Spleen (tissue), 7 donors: ENCODE measurements around the gene JCHAIN.

Experiments
- POLR2A ChIP-seq, 3 donors: fragments of 450-650 bp; IDR thresholded peaks; one replicate each; pipeline ENCODE4 v1.5.1; 2017; ENCODE audit warnings: antibody characterized with exemption in 3 of 3, mild to moderate bottlenecking in 1 of 3
- POLR2AphosphoS5 ChIP-seq, 3 donors: sonication (generic); formaldehyde crosslinking; IDR thresholded peaks; one replicate each; pipeline ENCODE4 v1.5.1; 2017; ENCODE audit warnings: antibody characterized with exemption in 3 of 3
- TF ChIP-seq, protein P1 (sequence below), 11 experiments: fragments of 200-600 bp in 7 of 11; fragments of 450-650 bp in 4 of 11; sonication (generic) in 4 of 11; IDR thresholded peaks in 8 of 11; conservative IDR thresholded peaks in 3 of 11; 1 replicate in 7 of 11; 2 replicates in 4 of 11; pipeline versions ENCODE4 v1.4.0 to v1.8.0; 2016 to 2021; ENCODE audit warnings: antibody characterized with exemption in 11 of 11, inconsistent platforms in 4 of 11, mild to moderate bottlenecking in 1 of 11
- donor health status: DM: no; HTN: no; CAD: no; lungs with moderate emphysema.
- donor health status: DM: no; HTN: no; CAD: no.
- donor health status: DM: no; HTN: no; CAD: no.

DNA sequence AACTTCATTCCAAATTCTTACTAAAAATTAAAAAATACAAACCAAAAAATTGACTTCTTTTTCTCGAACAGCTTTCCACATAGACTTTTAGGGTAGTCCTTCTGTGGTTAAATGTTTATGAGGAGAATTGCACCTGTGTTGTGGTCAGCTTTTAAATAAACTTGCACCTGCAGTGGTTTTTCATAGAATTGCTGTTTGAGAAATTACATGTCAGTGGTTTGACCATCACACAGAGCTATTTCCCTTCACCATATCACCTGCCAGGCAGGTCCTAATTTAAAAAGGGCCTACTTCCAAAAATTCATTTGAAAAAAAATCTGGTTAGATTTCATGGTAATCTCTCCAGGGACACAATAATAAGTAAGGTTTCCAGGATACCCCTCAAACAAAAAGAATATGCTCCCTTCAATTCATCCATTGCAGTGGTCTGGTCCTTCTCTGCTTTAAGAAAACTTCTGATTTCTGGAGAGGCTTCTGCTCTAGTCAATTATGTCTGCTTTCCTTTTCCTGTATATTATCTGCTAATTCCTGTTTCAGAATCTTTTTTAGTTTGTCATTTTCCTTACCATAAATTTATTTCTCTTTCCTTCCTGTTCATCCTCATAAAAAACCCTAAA, 12.2 kb upstream of the JCHAIN start:
- TF ChIP-seq, protein P1, sequence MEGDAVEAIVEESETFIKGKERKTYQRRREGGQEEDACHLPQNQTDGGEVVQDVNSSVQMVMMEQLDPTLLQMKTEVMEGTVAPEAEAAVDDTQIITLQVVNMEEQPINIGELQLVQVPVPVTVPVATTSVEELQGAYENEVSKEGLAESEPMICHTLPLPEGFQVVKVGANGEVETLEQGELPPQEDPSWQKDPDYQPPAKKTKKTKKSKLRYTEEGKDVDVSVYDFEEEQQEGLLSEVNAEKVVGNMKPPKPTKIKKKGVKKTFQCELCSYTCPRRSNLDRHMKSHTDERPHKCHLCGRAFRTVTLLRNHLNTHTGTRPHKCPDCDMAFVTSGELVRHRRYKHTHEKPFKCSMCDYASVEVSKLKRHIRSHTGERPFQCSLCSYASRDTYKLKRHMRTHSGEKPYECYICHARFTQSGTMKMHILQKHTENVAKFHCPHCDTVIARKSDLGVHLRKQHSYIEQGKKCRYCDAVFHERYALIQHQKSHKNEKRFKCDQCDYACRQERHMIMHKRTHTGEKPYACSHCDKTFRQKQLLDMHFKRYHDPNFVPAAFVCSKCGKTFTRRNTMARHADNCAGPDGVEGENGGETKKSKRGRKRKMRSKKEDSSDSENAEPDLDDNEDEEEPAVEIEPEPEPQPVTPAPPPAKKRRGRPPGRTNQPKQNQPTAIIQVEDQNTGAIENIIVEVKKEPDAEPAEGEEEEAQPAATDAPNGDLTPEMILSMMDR (IDR thresholded peaks at IDR 0.05 in 8 of 11, conservative IDR thresholded peaks at IDR 0.05 in 3 of 11) = no peak
- TF ChIP-seq POLR2AphosphoS5 (IDR thresholded peaks at IDR 0.05) (no peak), POLR2A (IDR thresholded peaks at IDR 0.05) (no peak)
